GM23248 (cell line): ENCODE data around the gene KDM6A. TPM values are rescaled to one million over a fixed set of nuclear protein-coding genes. Genes with fewer than 3 reads are reported as not detected.

Experiments used
- DNase-seq: peaks from one replicate; pipeline ENCODE4 v3.0.0-alpha.2; 2015
- H2AFZ ChIP-seq: fragments of 200-600 bp; sonication (generic); 2 replicates; pipeline ENCODE4 v1.6.1; 2016; ENCODE audit warnings: antibody characterized with exemption
- H3F3A ChIP-seq: fragments of 200-600 bp; sonication (generic); 2 replicates; pipeline ENCODE4 v1.6.1; 2016; ENCODE audit warnings: mild to moderate bottlenecking, antibody characterized with exemption, mixed run types; ENCODE audit not compliant: insufficient read depth
- H3K27ac ChIP-seq: fragments of 200-600 bp; sonication (generic); 2 replicates; pipeline ENCODE4 v1.5.1; 2016; ENCODE audit warnings: mild to moderate bottlenecking
- H3K27me3 ChIP-seq: fragments of 200-600 bp; sonication (generic); replicated peaks from 2 replicates; pipeline ENCODE4 v1.6.1; 2016; ENCODE audit warnings: mild to moderate bottlenecking; ENCODE audit not compliant: insufficient read depth
- H3K36me3 ChIP-seq: fragments of 200-600 bp; sonication (generic); 2 replicates; pipeline ENCODE4 v1.6.1; 2016; ENCODE audit warnings: low read depth, mild to moderate bottlenecking
- H3K4me1 ChIP-seq: fragments of 200-600 bp; sonication (generic); 2 replicates; pipeline ENCODE4 v1.6.1; 2016; ENCODE audit warnings: mild to moderate bottlenecking; ENCODE audit not compliant: insufficient read depth
- H3K4me2 ChIP-seq: fragments of 200-600 bp; sonication (generic); one replicate; pipeline ENCODE4 v1.6.1; 2016; ENCODE audit warnings: mild to moderate bottlenecking; ENCODE audit not compliant: unreplicated experiment
- H3K4me3 ChIP-seq: fragments of 200-600 bp; sonication (generic); 2 replicates; pipeline ENCODE4 v1.5.1; 2016; ENCODE audit warnings: mild to moderate bottlenecking
- H3K79me2 ChIP-seq: fragments of 200-600 bp; sonication (generic); 2 replicates; pipeline ENCODE4 v1.6.1; 2016; ENCODE audit warnings: mild to moderate bottlenecking; ENCODE audit not compliant: insufficient read depth
- H3K9ac ChIP-seq: fragments of 200-600 bp; sonication (generic); 2 replicates; pipeline ENCODE4 v1.6.1; 2016; ENCODE audit warnings: mild to moderate bottlenecking
- H3K9me2 ChIP-seq: fragments of 200-600 bp; sonication (generic); 2 replicates; pipeline ENCODE4 v1.6.1; 2016; ENCODE audit warnings: mixed run types, mild to moderate bottlenecking, moderate library complexity; ENCODE audit not compliant: insufficient read depth
- H3K9me3 ChIP-seq: fragments of 200-600 bp; sonication (generic); one replicate; pipeline ENCODE4 v1.6.1; 2017; ENCODE audit warnings: low read depth
- H4K20me1 ChIP-seq: fragments of 200-600 bp; sonication (generic); 2 replicates; pipeline ENCODE4 v1.6.0; 2016; ENCODE audit not compliant: insufficient read depth
- EZH2 ChIP-seq: fragments of 200-600 bp; sonication (generic); IDR thresholded peaks from 2 replicates; pipeline ENCODE4 v1.6.1; 2018; ENCODE audit warnings: antibody characterized with exemption, mild to moderate bottlenecking; ENCODE audit not compliant: insufficient read depth, poor library complexity, severe bottlenecking
- EZH2phosphoT487 ChIP-seq: fragments of 200-600 bp; sonication (generic); IDR thresholded peaks from 2 replicates; pipeline ENCODE4 v1.6.1; 2018; ENCODE audit warnings: antibody characterized with exemption, moderate library complexity, mild to moderate bottlenecking, low read depth; ENCODE audit not compliant: insufficient read depth
- WGBS, 2 experiments: methylation state at CpG; one replicate each; pipeline ENCODE4 v1.1.6; 2015 to 2017; ENCODE audit warnings: low lambda C conversion rate in 2 of 2, low coverage in 1 of 2; ENCODE audit errors: missing lambda C conversion rate in 2 of 2; 5-methylcytosine and 5-hydroxymethylcytosine counted together
- in situ Hi-C: fragments of 300-500 bp; cut with MboI; formaldehyde crosslinking; loops from 2 replicates; pipeline ENCODE4 v1.15.0; 2020
- polyA plus RNA-seq: library from polyadenylated mRNA; unstranded; fragments of >200 nt; fragmentation: Nextera tagmentation; extraction: Ambion mirVana; gene quantifications from 2 replicates; pipeline ENCODE4 v1.2.1, GENCODE V29; 2016
- total RNA-seq: library from RNA; depleted of rRNA; stranded (reverse); fragments of >200 nt; shearing (Covaris generic); gene quantifications from 2 replicates; pipeline ENCODE4 v1.2.3, GENCODE V29; 2014

The KDM6A gene
- total and polyA plus RNA-seq, 2 experiments from 2014 or later, result 5.8 to 12.0 TPM

GRCh38 chrX:44957848-44958247 is 84.9 kb downstream of the KDM6A start:
- in situ Hi-C loops, result no loop called here
- H3K79me2 ChIP-seq, result peaks cover 100% of the 10 kb centered on the region
- H3F3A ChIP-seq, result no peaks in the 10 kb centered on the region
- no peaks in the 10 kb centered on the region for H4K20me1 ChIP-seq
- H3K4me1 ChIP-seq, result no peaks in the 10 kb centered on the region
- H3K27ac ChIP-seq, result no peak overlapping the region
- TF ChIP-seq EZH2phosphoT487, result no peak
- WGBS, 2 experiments, result 95% methylated on average over 2 of the region's 2 CpGs; no CpG with 5 or more reads in 1 of the 2 experiments
- no peak for DNase-seq
- H3K27me3 ChIP-seq, result no peaks in the 10 kb centered on the region
- H3K9me2 ChIP-seq, result no peaks in the 10 kb centered on the region
- H3K36me3 ChIP-seq, result no peaks in the 10 kb centered on the region
- no peak overlapping the region for H3K4me3 ChIP-seq
- H3K9ac ChIP-seq, result no peak overlapping the region
- no peak overlapping the region for H3K4me2 ChIP-seq
- H3K9me3 ChIP-seq, result no peaks in the 10 kb centered on the region
- H2AFZ ChIP-seq, result no peak overlapping the region

- H3F3A ChIP-seq, result no peaks in the 10 kb centered on the region
- DNase-seq, result no peak
- no peak overlapping the region for H3K4me3 ChIP-seq
- no peaks in the 10 kb centered on the region for H3K9me2 ChIP-seq
- H3K27me3 ChIP-seq, result no peaks in the 10 kb centered on the region
- in situ Hi-C loops, result no loop called here
- H3K4me1 ChIP-seq, result no peaks in the 10 kb centered on the region
- H3K79me2 ChIP-seq, result peaks cover 100% of the 10 kb centered on the region
- no peak overlapping the region for H3K4me2 ChIP-seq
- WGBS, 2 experiments, result 88 to 100% methylated on average over 1 of the region's 1 CpG
- no peaks in the 10 kb centered on the region for H4K20me1 ChIP-seq
- H2AFZ ChIP-seq, result no peak overlapping the region
- H3K9me3 ChIP-seq, result no peaks in the 10 kb centered on the region
- TF ChIP-seq EZH2, result no peak
- TF ChIP-seq EZH2phosphoT487, result no peak
- H3K36me3 ChIP-seq, result no peaks in the 10 kb centered on the region
- no peak overlapping the region for H3K27ac ChIP-seq
- H3K9ac ChIP-seq, result no peak overlapping the region
These were observed 85.5 kb downstream of the KDM6A start for GRCh38 chrX:44958480-44958879.

GRCh38 chrX:44961817-44962607 is 89.0 kb downstream of the KDM6A start:
- H3K79me2 ChIP-seq, result peaks cover 96% of the 10 kb centered on the region
- no peak for DNase-seq

GRCh38 chrX:44962944-44963343 is 90.0 kb downstream of the KDM6A start:
- peaks cover 96% of the 10 kb centered on the region for H3K79me2 ChIP-seq
- in situ Hi-C loops, result no loop called here

More at GRCh38 chrX:44961817-44962607, 89.0 kb downstream of the KDM6A start:
- Histone ChIP-seq H3K36me3 (no peaks in the 10 kb centered on the region), H3F3A (no peaks in the 10 kb centered on the region), H3K4me2 (no peak overlapping the region), H3K4me3 (no peak overlapping the region), H3K9me3 (no peaks in the 10 kb centered on the region), H3K27me3 (no peaks in the 10 kb centered on the region), H3K27ac (no peak overlapping the region), H3K9me2 (no peaks in the 10 kb centered on the region), H3K4me1 (no peaks in the 10 kb centered on the region), H3K9ac (no peak overlapping the region), H4K20me1 (no peaks in the 10 kb centered on the region), H2AFZ (no peak overlapping the region)
- WGBS, 2 experiments, result 98 to 100% methylated on average over 6 of the region's 6 CpGs
- in situ Hi-C loops, result no loop called here
- no peak for TF ChIP-seq EZH2phosphoT487
- no peak for TF ChIP-seq EZH2

More at GRCh38 chrX:44962944-44963343, 90.0 kb downstream of the KDM6A start:
- Histone ChIP-seq H3K36me3 (no peaks in the 10 kb centered on the region), H3K4me3 (no peak overlapping the region), H4K20me1 (no peaks in the 10 kb centered on the region), H3F3A (no peaks in the 10 kb centered on the region), H3K4me2 (no peak overlapping the region), H3K9me2 (no peaks in the 10 kb centered on the region), H3K27me3 (no peaks in the 10 kb centered on the region), H3K27ac (no peak overlapping the region), H3K9ac (no peak overlapping the region), H3K9me3 (no peaks in the 10 kb centered on the region), H2AFZ (no peak overlapping the region), H3K4me1 (no peaks in the 10 kb centered on the region)
- DNase-seq, result no peak
- WGBS, 2 experiments, result 96 to 100% methylated on average over 5 of the region's 5 CpGs
- TF ChIP-seq EZH2phosphoT487 (no peak), EZH2 (no peak)
